Fibroblast of mammary gland (primary cell): Measurements from ENCODE around the gene GHSR.

Experiments used
- DNase-seq: peaks from one replicate; pipeline ENCODE4 v3.0.0-alpha.2; 2010; ENCODE audit warnings: low read depth
- H3K4me3 ChIP-seq: 2 replicates; pipeline ENCODE4 v1.5.1; 2011; ENCODE audit warnings: low read depth, mild to moderate bottlenecking, low read length, moderate library complexity; ENCODE audit not compliant: control insufficient read depth
- TF ChIP-seq, protein P1 (sequence below): conservative IDR thresholded peaks from 2 replicates; pipeline ENCODE4 v1.5.1; 2011; ENCODE audit warnings: low read depth, low read length, inconsistent platforms; ENCODE audit not compliant: control insufficient read depth, insufficient read depth

Gene GHSR

DNA sequence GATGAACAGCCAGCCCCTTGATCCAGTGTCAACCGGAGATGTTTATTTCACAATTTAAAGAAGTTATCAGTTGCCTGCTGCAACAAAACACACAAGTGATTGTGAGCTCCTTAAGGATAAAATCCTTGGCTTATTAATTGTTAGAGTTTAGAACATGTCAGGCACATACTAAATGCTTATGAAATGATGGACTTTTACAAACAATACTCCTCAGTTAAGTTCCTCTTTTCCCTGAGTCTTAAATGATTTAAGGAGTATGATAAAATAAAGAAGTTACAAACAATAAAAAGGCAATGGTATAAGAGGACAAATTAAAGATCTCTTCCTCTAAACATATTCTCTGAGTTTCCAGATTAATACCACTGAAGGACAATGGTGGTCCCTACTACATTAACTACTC is 5.7 kb downstream of the GHSR start:
- no peak for DNase-seq
- H3K4me3 ChIP-seq = no peak overlapping the region
- TF ChIP-seq, protein P1, sequence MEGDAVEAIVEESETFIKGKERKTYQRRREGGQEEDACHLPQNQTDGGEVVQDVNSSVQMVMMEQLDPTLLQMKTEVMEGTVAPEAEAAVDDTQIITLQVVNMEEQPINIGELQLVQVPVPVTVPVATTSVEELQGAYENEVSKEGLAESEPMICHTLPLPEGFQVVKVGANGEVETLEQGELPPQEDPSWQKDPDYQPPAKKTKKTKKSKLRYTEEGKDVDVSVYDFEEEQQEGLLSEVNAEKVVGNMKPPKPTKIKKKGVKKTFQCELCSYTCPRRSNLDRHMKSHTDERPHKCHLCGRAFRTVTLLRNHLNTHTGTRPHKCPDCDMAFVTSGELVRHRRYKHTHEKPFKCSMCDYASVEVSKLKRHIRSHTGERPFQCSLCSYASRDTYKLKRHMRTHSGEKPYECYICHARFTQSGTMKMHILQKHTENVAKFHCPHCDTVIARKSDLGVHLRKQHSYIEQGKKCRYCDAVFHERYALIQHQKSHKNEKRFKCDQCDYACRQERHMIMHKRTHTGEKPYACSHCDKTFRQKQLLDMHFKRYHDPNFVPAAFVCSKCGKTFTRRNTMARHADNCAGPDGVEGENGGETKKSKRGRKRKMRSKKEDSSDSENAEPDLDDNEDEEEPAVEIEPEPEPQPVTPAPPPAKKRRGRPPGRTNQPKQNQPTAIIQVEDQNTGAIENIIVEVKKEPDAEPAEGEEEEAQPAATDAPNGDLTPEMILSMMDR = no peak

DNA sequence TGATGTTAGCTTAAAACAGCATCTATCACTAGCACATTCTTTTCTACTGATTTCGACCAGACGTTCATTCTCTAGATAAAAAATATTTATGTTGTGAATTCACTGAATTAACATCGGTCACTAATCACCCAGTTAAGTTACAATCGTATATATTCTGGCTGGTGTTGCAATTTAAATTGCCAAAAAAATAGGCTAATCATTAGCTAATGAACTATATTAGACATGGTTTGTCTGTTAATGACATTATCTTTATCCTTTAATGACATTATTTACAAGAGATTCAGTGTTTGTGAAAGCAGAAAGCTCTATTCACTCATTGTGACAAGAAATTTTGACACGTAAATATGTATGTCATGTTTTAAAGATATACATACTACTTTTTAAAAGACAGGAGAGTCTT is 6.7 kb downstream of the GHSR start:
- TF ChIP-seq, protein P1 = no peak
- no peak overlapping the region for H3K4me3 ChIP-seq
- no peak for DNase-seq

DNA sequence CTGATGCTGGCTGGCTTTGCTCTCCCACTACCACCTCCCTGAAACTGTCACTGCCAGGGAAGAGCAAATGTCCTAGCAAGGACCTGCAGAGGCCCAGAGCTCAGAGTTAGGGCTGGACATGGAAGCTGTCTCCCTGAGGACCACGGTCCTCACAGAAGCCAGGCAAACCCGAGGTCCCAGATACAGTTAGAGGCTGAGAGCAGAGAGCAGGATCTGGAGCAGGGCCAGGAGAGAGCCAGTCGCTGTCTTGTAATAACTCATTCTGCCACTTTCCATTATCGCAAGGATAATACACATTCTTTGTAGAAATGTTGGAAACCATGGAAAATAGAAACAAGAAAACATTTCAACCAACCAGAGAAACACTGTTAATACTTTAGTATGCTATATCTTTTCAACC is 10.1 kb downstream of the GHSR start:
- H3K4me3 ChIP-seq = no peak overlapping the region
- TF ChIP-seq, protein P1 = no peak

GRCh38 chr3:172437713-172438112 is 10.5 kb downstream of the GHSR start:
- TF ChIP-seq, protein P1 = no peak
- DNase-seq = no peak
- H3K4me3 ChIP-seq = no peak overlapping the region

More for the DNA sequence above, 10.1 kb downstream of the GHSR start:
- DNase-seq = no peak

GRCh38 chr3:172415323-172415722 is 32.9 kb downstream of the GHSR start:
- no peak overlapping the region for H3K4me3 ChIP-seq
- TF ChIP-seq, protein P1 = no peak
- DNase-seq = no peak

DNA sequence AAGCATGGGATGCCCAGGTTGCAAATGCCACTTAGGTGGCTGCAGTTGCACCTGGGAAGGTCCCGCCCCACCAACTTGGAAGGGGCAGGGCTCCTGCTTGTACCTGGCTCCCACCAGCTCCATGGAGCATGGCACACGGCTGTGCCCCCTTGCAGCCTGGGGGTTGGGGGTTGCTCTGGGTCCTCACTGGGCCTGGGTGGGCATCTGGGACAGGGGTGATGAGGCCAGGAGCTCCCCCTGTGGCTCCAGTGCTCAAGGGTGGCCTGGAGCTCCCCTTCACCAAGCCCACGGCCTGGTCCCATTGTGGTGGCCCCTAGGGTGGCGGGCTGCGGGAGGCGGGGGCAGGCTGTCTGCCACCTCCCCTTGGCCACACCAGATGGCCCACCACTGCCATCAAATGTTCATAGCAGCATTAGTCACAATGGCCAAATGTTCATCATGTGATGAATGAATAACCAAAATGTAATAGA is 36.7 kb downstream of the GHSR start:
- no peak overlapping the region for H3K4me3 ChIP-seq
- DNase-seq = no peak
- TF ChIP-seq, protein P1 = no peak

GRCh38 chr3:172410702-172411477 is 37.4 kb downstream of the GHSR start:
- TF ChIP-seq, protein P1 = no peak
- no peak overlapping the region for H3K4me3 ChIP-seq
- no peak for DNase-seq
